Measurements from ENCODE around the gene CNTNAP5. TPM values are rescaled to one million over a fixed set of nuclear protein-coding genes. Genes with fewer than 3 reads are reported as not detected.

The CNTNAP5 gene
- total and polyA plus RNA-seq, 4 experiments from 2014 or later, result not detected

- no peaks in the 10 kb centered on the region for H3K4me1 Mint-ChIP-seq
- Histone ChIP-seq H3K9me3 (ENCODE audit: control insufficient read depth in 1 of 2, low read length in 2 of 2) (no peaks in the 10 kb centered on the region), H3K36me3 (ENCODE audit: insufficient read depth, low read length) (no peaks in the 10 kb centered on the region), H3K27me3 (ENCODE audit: insufficient read depth, low read length) (no peaks in the 10 kb centered on the region), H3K4me3 (ENCODE audit: low read length in 2 of 2) (no peak overlapping the region), H3K27ac (ENCODE audit: low read depth, low read length) (no peak overlapping the region), H3K4me1 (ENCODE audit: insufficient read depth, low read length) (no peaks in the 10 kb centered on the region)
- H3K27me3 Mint-ChIP-seq, result no peaks in the 10 kb centered on the region
- H3K4me3 Mint-ChIP-seq, result no peak overlapping the region
- intact Hi-C loops (cut with micrococcal nuclease), result no loop called here
- CTCF ChIA-PET (ENCODE audit: partially characterized antibody), result no interaction called here
- peaks cover 2 to 11% (median 5%) of the 10 kb centered on the region in 8 donors for H3K9me3 Mint-ChIP-seq
- no peak overlapping the region for H3K27ac Mint-ChIP-seq
- H3K36me3 Mint-ChIP-seq, result no peaks in the 10 kb centered on the region
- POLR2A ChIA-PET (ENCODE audit: partially characterized antibody), result no interaction called here
- no peak for DNase-seq
Measured at GRCh38 chr2:124151691-124152090, 126.6 kb downstream of the CNTNAP5 start.

DNA sequence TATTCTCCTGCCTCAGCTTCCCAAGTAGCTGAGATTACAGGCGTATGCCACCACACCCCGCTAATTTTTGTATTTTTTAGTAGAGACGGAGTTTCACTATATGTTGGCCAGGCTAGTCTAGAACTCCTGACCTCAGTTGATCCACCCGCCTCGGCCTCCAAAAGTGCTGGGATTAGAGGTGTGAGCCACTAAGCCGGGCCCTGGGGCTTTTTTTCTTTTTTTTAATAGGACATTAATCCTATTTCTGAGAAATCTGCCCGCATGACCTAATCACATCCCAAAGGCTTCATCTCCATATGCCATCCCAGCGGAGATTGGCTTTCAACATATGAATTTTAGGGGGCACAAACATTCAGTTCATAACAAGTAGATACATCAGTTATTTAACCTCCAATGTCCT lies 128.6 kb downstream of the CNTNAP5 start:
- Histone ChIP-seq H3K36me3 (ENCODE audit: insufficient read depth, low read length) (no peaks in the 10 kb centered on the region), H3K27ac (ENCODE audit: low read depth, low read length) (no peak overlapping the region), H3K27me3 (ENCODE audit: insufficient read depth, low read length) (no peaks in the 10 kb centered on the region), H3K4me1 (ENCODE audit: insufficient read depth, low read length) (no peaks in the 10 kb centered on the region), H3K9me3 (ENCODE audit: control insufficient read depth in 1 of 2, low read length in 2 of 2) (no peaks in the 10 kb centered on the region), H3K4me3 (ENCODE audit: low read length in 2 of 2) (no peak overlapping the region)
- POLR2A ChIA-PET (ENCODE audit: partially characterized antibody), result no interaction called here
- Mint-ChIP-seq H3K27me3 (no peaks in the 10 kb centered on the region), H3K27ac (no peak overlapping the region), H3K4me1 (no peaks in the 10 kb centered on the region), H3K9me3 (peaks cover 2 to 16% (median 5%) of the 10 kb centered on the region in 8 donors), H3K36me3 (no peaks in the 10 kb centered on the region), H3K4me3 (no peak overlapping the region)
- CTCF ChIA-PET (ENCODE audit: partially characterized antibody), result no interaction called here
- intact Hi-C loops (cut with micrococcal nuclease), result no loop called here
- no peak for DNase-seq

- H3K4me3 Mint-ChIP-seq, result no peak overlapping the region
- H3K27ac Mint-ChIP-seq, result no peak overlapping the region
Measured at GRCh38 chr2:124159166-124159565, 134.1 kb downstream of the CNTNAP5 start.

GRCh38 chr2:124161542-124161941 lies 136.5 kb downstream of the CNTNAP5 start:
- ChIA-PET CTCF (ENCODE audit: partially characterized antibody) (no interaction called here), POLR2A (ENCODE audit: partially characterized antibody) (no interaction called here)
- Mint-ChIP-seq H3K4me3 (no peak overlapping the region), H3K27me3 (no peaks in the 10 kb centered on the region), H3K27ac (no peak overlapping the region), H3K36me3 (no peaks in the 10 kb centered on the region), H3K9me3 (peaks cover 0 to 12% (median 2%) of the 10 kb centered on the region in 8 donors), H3K4me1 (no peaks in the 10 kb centered on the region)
- Histone ChIP-seq H3K27ac (ENCODE audit: low read depth, low read length) (no peak overlapping the region), H3K4me3 (ENCODE audit: low read length in 2 of 2) (no peak overlapping the region), H3K9me3 (ENCODE audit: control insufficient read depth in 1 of 2, low read length in 2 of 2) (no peaks in the 10 kb centered on the region), H3K36me3 (ENCODE audit: insufficient read depth, low read length) (no peaks in the 10 kb centered on the region), H3K4me1 (ENCODE audit: insufficient read depth, low read length) (no peaks in the 10 kb centered on the region), H3K27me3 (ENCODE audit: insufficient read depth, low read length) (no peaks in the 10 kb centered on the region)
- no peak for DNase-seq
- intact Hi-C loops (cut with micrococcal nuclease), result no loop called here

More at GRCh38 chr2:124159166-124159565, 134.1 kb downstream of the CNTNAP5 start:
- Histone ChIP-seq H3K9me3 (ENCODE audit: control insufficient read depth in 1 of 2, low read length in 2 of 2) (no peaks in the 10 kb centered on the region), H3K36me3 (ENCODE audit: insufficient read depth, low read length) (no peaks in the 10 kb centered on the region), H3K27me3 (ENCODE audit: insufficient read depth, low read length) (no peaks in the 10 kb centered on the region), H3K27ac (ENCODE audit: low read depth, low read length) (no peak overlapping the region), H3K4me3 (ENCODE audit: low read length in 2 of 2) (no peak overlapping the region), H3K4me1 (ENCODE audit: insufficient read depth, low read length) (no peaks in the 10 kb centered on the region)
- intact Hi-C loops (cut with micrococcal nuclease), result no loop called here
- DNase-seq, result no peak
- H3K9me3 Mint-ChIP-seq, result peaks cover under 1 to 12% (median 5%) of the 10 kb centered on the region in 8 donors
- H3K4me1 Mint-ChIP-seq, result no peaks in the 10 kb centered on the region
- CTCF ChIA-PET (ENCODE audit: partially characterized antibody), result no interaction called here
- POLR2A ChIA-PET (ENCODE audit: partially characterized antibody), result no interaction called here
- H3K27me3 Mint-ChIP-seq, result no peaks in the 10 kb centered on the region
- H3K36me3 Mint-ChIP-seq, result no peaks in the 10 kb centered on the region

- DNase-seq, result no peak
- Histone ChIP-seq H3K9me3 (ENCODE audit: control insufficient read depth in 1 of 2, low read length in 2 of 2) (no peaks in the 10 kb centered on the region), H3K4me1 (ENCODE audit: insufficient read depth, low read length) (no peaks in the 10 kb centered on the region), H3K36me3 (ENCODE audit: insufficient read depth, low read length) (no peaks in the 10 kb centered on the region), H3K27me3 (ENCODE audit: insufficient read depth, low read length) (no peaks in the 10 kb centered on the region), H3K4me3 (ENCODE audit: low read length in 2 of 2) (no peak overlapping the region), H3K27ac (ENCODE audit: low read depth, low read length) (no peak overlapping the region)
- Mint-ChIP-seq H3K9me3 (peaks cover 0 to 12% (median 3%) of the 10 kb centered on the region in 8 donors), H3K4me1 (no peaks in the 10 kb centered on the region), H3K27me3 (no peaks in the 10 kb centered on the region), H3K4me3 (no peak overlapping the region), H3K36me3 (no peaks in the 10 kb centered on the region), H3K27ac (no peak overlapping the region)
- intact Hi-C loops (cut with micrococcal nuclease), result no loop called here
- CTCF ChIA-PET (ENCODE audit: partially characterized antibody), result no interaction called here
- POLR2A ChIA-PET (ENCODE audit: partially characterized antibody), result no interaction called here
Measured at GRCh38 chr2:124162256-124162655, 137.2 kb downstream of the CNTNAP5 start.

DNA sequence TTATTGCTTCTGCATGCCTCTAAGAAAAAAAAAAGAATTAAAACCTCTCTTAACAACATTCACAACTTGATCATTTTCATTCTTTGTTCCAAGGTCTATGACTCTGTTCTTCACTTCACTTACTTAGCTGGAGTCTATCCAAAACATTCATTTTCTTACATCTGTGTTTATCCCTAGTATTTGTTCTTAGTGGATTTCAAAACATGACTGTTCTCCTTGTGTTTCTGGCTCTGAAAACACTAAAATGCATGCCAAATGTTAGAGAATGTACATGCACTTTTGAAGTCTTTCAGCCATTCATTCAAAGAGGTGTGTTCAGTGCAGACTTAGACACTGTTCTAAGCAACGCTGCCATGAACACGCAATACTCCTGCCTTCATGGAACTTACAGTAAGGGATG lies 138.8 kb downstream of the CNTNAP5 start:
- ChIA-PET POLR2A (ENCODE audit: partially characterized antibody) (no interaction called here), CTCF (ENCODE audit: partially characterized antibody) (no interaction called here)
- Histone ChIP-seq H3K4me1 (ENCODE audit: insufficient read depth, low read length) (no peaks in the 10 kb centered on the region), H3K4me3 (ENCODE audit: low read length in 2 of 2) (no peak overlapping the region), H3K27ac (ENCODE audit: low read depth, low read length) (no peak overlapping the region), H3K27me3 (ENCODE audit: insufficient read depth, low read length) (no peaks in the 10 kb centered on the region), H3K36me3 (ENCODE audit: insufficient read depth, low read length) (no peaks in the 10 kb centered on the region), H3K9me3 (ENCODE audit: control insufficient read depth in 1 of 2, low read length in 2 of 2) (no peaks in the 10 kb centered on the region)
- no peak overlapping the region for H3K4me3 Mint-ChIP-seq
- intact Hi-C loops (cut with micrococcal nuclease), result no loop called here
- no peak overlapping the region for H3K27ac Mint-ChIP-seq
- no peak for DNase-seq
- H3K27me3 Mint-ChIP-seq, result no peaks in the 10 kb centered on the region
- H3K4me1 Mint-ChIP-seq, result no peaks in the 10 kb centered on the region
- H3K36me3 Mint-ChIP-seq, result no peaks in the 10 kb centered on the region
- peaks cover 0 to 10% (median 3%) of the 10 kb centered on the region in 8 donors for H3K9me3 Mint-ChIP-seq

DNA sequence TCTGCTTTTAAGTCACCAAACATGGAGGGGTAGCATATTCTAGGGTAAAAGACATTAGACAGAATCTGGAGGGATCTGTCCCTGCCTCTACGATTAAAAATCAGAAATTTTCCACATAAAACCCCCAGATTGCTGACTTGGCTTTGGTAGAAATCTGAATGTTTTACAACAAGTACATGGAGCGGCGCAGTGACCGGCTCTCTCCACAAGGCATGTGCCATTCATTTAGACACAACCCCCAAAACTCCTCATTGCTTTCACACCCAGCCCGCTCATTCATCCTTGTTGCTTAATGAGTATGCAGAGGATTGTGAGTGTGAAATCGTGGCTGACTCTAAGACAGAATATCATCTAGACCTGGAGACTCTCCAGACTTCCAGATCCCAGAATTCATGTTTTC lies 140.6 kb downstream of the CNTNAP5 start:
- H3K9me3 ChIP-seq (ENCODE audit: control insufficient read depth in 1 of 2, low read length in 2 of 2), result no peaks in the 10 kb centered on the region
- H3K4me1 Mint-ChIP-seq, result no peaks in the 10 kb centered on the region

DNA sequence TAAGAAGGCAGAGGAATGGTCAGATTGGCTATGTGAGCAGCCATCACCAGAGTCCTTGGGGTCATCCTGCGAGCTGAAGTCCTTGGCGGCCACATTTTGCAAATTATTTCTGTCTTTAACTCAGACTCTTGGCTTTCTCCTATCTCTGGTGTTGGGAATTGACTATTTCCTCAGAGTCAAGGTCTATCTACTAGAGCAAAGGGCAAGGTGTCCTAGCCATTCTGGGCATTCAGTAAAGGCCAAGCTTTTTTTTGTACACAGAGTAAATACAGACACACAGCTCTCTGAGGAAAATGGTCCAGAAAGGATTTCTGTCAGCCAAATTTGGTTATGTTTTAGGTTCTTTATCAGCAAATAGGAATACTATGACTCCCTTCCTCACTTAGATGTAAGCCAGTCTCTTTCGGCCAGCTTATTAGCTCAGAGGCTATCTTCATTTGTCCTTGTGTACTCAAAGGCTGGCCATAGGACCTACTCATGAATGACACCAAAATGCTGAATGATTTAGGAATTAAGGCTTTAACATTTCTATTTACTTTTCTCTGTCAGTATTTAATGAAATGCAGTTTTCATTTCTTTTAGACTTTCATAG lies 146.5 kb downstream of the CNTNAP5 start:
- H3K27ac Mint-ChIP-seq, result no peak overlapping the region
- CTCF ChIA-PET (ENCODE audit: partially characterized antibody), result no interaction called here
- H3K4me1 ChIP-seq (ENCODE audit: insufficient read depth, low read length), result no peaks in the 10 kb centered on the region

More for the DNA sequence above, 140.6 kb downstream of the CNTNAP5 start:
- CTCF ChIA-PET (ENCODE audit: partially characterized antibody), result no interaction called here
- no peak for DNase-seq
- POLR2A ChIA-PET (ENCODE audit: partially characterized antibody), result no interaction called here
- Mint-ChIP-seq H3K27ac (no peak overlapping the region), H3K36me3 (no peaks in the 10 kb centered on the region), H3K27me3 (no peaks in the 10 kb centered on the region), H3K9me3 (peaks cover 0 to 10% (median 5%) of the 10 kb centered on the region in 8 donors), H3K4me3 (no peak overlapping the region)
- Histone ChIP-seq H3K27me3 (ENCODE audit: insufficient read depth, low read length) (no peaks in the 10 kb centered on the region), H3K36me3 (ENCODE audit: insufficient read depth, low read length) (no peaks in the 10 kb centered on the region), H3K4me1 (ENCODE audit: insufficient read depth, low read length) (no peaks in the 10 kb centered on the region), H3K4me3 (ENCODE audit: low read length in 2 of 2) (no peak overlapping the region), H3K27ac (ENCODE audit: low read depth, low read length) (no peak overlapping the region)
- intact Hi-C loops (cut with micrococcal nuclease), result no loop called here

More for the DNA sequence above, 146.5 kb downstream of the CNTNAP5 start:
- H3K27ac ChIP-seq (ENCODE audit: low read depth, low read length), result no peak overlapping the region
- no peak overlapping the region for H3K4me3 Mint-ChIP-seq
- H3K36me3 ChIP-seq (ENCODE audit: insufficient read depth, low read length), result no peaks in the 10 kb centered on the region
- H3K27me3 ChIP-seq (ENCODE audit: insufficient read depth, low read length), result no peaks in the 10 kb centered on the region
- POLR2A ChIA-PET (ENCODE audit: partially characterized antibody), result no interaction called here
- H3K4me3 ChIP-seq (ENCODE audit: low read length in 2 of 2), result no peak overlapping the region
- intact Hi-C loops (cut with micrococcal nuclease), result no loop called here
- H3K27me3 Mint-ChIP-seq, result no peaks in the 10 kb centered on the region
- no peak for DNase-seq
- no peaks in the 10 kb centered on the region for H3K36me3 Mint-ChIP-seq
- H3K9me3 Mint-ChIP-seq, result peaks cover 3 to 13% (median 5%) of the 10 kb centered on the region in 8 donors
- peaks cover 0 to 4% of the 10 kb centered on the region in 2 donors for H3K9me3 ChIP-seq (ENCODE audit: control insufficient read depth in 1 of 2, low read length in 2 of 2)
- no peaks in the 10 kb centered on the region for H3K4me1 Mint-ChIP-seq
